HUES64 (cell line): ENCODE data around the gene FOXN3.

Experiments used
- H3K27ac ChIP-seq: 2 replicates; pipeline ENCODE4 v1.7.0; 2013; ENCODE audit warnings: low read depth, low read length, inconsistent platforms
- H3K27me3 ChIP-seq: 2 replicates; pipeline ENCODE4 v1.6.1; 2013; ENCODE audit warnings: mild to moderate bottlenecking, low read length; ENCODE audit not compliant: insufficient read depth
- H3K36me3 ChIP-seq: 2 replicates; pipeline ENCODE4 v1.6.1; 2013; ENCODE audit warnings: mild to moderate bottlenecking, low read length; ENCODE audit not compliant: insufficient read depth
- H3K4me1 ChIP-seq: 2 replicates; pipeline ENCODE4 v1.6.1; 2013; ENCODE audit warnings: mild to moderate bottlenecking, low read length, moderate library complexity; ENCODE audit not compliant: insufficient read depth
- H3K4me3 ChIP-seq: 2 replicates; pipeline ENCODE4 v1.5.1; 2013; ENCODE audit warnings: mild to moderate bottlenecking, low read length, moderate library complexity
- H3K9ac ChIP-seq: 2 replicates; pipeline ENCODE4 v1.6.1; 2013; ENCODE audit warnings: mild to moderate bottlenecking, low read depth, low read length
- H3K9me3 ChIP-seq: 2 replicates; pipeline ENCODE4 v1.6.1; 2013; ENCODE audit warnings: low read depth, low read length; ENCODE audit not compliant: insufficient read depth
- WGBS: fragments of 150-250, 120-280 bp; methylation state at CpG from one replicate; pipeline ENCODE4 v1.1.7; 2013; ENCODE audit warnings: missing lambda C conversion rate; 5-methylcytosine and 5-hydroxymethylcytosine counted together

The FOXN3 gene

DNA sequence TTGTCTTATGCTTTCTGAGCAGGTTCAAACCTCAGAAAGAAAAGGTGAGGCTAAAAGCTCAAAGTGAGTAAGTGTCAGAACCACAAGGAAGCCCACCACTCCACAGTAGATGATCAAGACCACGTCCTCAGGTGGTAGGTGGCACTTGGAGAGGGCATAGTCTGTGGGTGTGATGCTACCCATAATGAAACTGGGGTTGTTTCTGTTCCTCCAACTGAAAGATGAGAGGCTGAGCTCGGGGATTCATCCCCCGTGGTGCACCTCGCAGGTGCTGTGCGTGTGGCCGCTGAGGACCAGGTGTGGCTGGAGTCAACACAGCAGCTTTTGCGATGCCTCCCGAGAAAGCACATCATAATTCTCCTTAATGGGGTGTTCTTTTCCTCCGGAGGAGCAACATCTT, 306.9 kb downstream of the FOXN3 start:
- 90% methylated on average over 9 of the region's 9 CpGs for WGBS

DNA sequence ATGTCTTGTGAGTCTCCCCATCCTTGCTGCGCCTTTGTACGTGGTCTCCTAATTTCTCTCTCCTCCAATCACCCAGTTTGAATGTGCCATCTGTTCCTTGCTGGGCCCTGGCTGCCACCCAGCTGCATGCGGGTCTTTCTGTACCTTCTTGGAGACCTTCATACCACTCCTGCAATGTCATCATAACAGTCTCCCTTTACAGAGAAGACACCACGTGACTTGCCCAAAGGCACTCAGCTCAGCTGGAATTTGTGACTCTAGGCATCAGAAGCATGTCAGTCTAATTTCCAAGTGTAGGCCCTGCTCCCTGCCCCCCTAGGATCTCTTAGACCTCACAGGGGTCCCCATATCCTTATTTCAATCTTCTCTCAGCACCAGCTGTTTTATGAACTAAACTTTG, 308.4 kb downstream of the FOXN3 start:
- Histone ChIP-seq H3K27ac (no peak overlapping the region), H3K9me3 (peaks cover 4% of the 10 kb centered on the region; the same call in 1 of the 2 replicates), H3K27me3 (no peaks in the 10 kb centered on the region; the same call in 1 of the 2 replicates), H3K36me3 (no peaks in the 10 kb centered on the region), H3K4me3 (no peak overlapping the region), H3K9ac (no peak overlapping the region), H3K4me1 (no peaks in the 10 kb centered on the region)
- WGBS: 92% methylated on average over 4 of the region's 4 CpGs

More for the DNA sequence above, 306.9 kb downstream of the FOXN3 start:
- Histone ChIP-seq H3K4me1 (no peaks in the 10 kb centered on the region), H3K9me3 (no peaks in the 10 kb centered on the region), H3K27ac (no peak overlapping the region), H3K4me3 (no peak overlapping the region), H3K36me3 (no peaks in the 10 kb centered on the region), H3K9ac (no peak overlapping the region), H3K27me3 (no peaks in the 10 kb centered on the region; the same call in 1 of the 2 replicates)

DNA sequence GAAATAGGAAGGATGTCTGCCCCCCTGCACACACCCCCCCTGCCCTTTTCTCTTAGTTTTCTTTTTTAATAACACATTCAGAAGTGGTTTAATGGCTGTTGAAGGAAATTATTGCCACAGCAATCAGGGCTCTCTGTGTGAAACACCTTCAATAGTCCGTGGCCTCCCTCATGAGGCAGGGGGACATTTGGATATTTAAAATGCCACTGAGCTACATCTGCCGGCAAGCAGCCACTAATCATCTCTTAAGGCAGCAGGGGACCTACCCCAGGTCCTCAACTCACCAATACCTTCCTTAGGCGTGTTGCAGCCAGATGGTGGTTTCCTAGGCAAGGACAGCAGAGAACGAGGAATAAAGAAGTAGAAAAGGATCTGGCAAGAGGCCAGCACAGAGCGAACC, 309.4 kb downstream of the FOXN3 start:
- Histone ChIP-seq H3K27ac (no peak overlapping the region), H3K9me3 (peaks cover 4% of the 10 kb centered on the region; the same call in 1 of the 2 replicates), H3K4me3 (no peak overlapping the region), H3K4me1 (no peaks in the 10 kb centered on the region), H3K9ac (no peak overlapping the region), H3K27me3 (no peaks in the 10 kb centered on the region; the same call in 1 of the 2 replicates), H3K36me3 (no peaks in the 10 kb centered on the region)
- 87% methylated on average over 5 of the region's 5 CpGs for WGBS
